Right cardiac atrium (tissue), 5 donors: ENCODE results near the gene ATP5F1B. TPM values are rescaled to one million over a fixed set of nuclear protein-coding genes. Genes with fewer than 3 reads are reported as not detected.
A peak's percentile ranks its signal among the peaks of the same experiment; 100 is the strongest.

Experiments
- ATAC-seq, 2 donors: fragments of 200-7000 bp; cut with Tn5 transposase; one replicate each; pipeline versions ENCODE4 v1.8.0 to v1.9.1; 2020; ENCODE audit warnings: moderate library complexity in 2 of 2, mild to moderate bottlenecking in 1 of 2
- DNase-seq, 3 donors: peaks; one replicate each; pipeline ENCODE4 v3.0.0-alpha.2; 2020
- H3K27ac ChIP-seq: one replicate; pipeline ENCODE4 v1.5.1; 2013; ENCODE audit warnings: mild to moderate bottlenecking, low read length, control low read depth, moderate library complexity
- H3K27me3 ChIP-seq: one replicate; pipeline ENCODE4 v1.6.1; 2013; ENCODE audit not compliant: control insufficient read depth, insufficient read depth
- H3K4me1 ChIP-seq: one replicate; pipeline ENCODE4 v1.6.1; 2013; ENCODE audit warnings: low read length; ENCODE audit not compliant: control insufficient read depth, insufficient read depth
- H3K4me3 ChIP-seq: one replicate; pipeline ENCODE4 v1.5.1; 2013; ENCODE audit warnings: low read length, control low read depth
- H3K9me3 ChIP-seq: one replicate; pipeline ENCODE4 v1.6.1; 2013; ENCODE audit warnings: low read length; ENCODE audit not compliant: control insufficient read depth
- WGBS: extraction: QIAGEN DNeasy Blood & Tissue Kit; methylation state at CpG from one replicate; pipeline ENCODE4 v1.1.7; 2013; 5-methylcytosine and 5-hydroxymethylcytosine counted together
- intact Hi-C, 4 donors: fragments of 100-400 bp; cut with DNase I; formaldehyde crosslinking; loops; one replicate each; pipeline versions ENCODE4 v1.11.0 to v1.14.0; 2022 to 2023
- polyA plus RNA-seq: library from polyadenylated mRNA; stranded (reverse); fragments of 200-250 nt; gene quantifications from one replicate; pipeline ENCODE4 v1.2.3, GENCODE V29; 2013
- total RNA-seq, 4 donors: library from RNA; stranded (reverse); fragmentation: NEBNext Ultra II Directional; extraction: Animal tissue kit (Norgen Biotek cat#: 25700); gene quantifications; one replicate each; pipeline ENCODE4 v1.2.1, GENCODE V29; 2021
- donor health status: healthy with polysubstance abuse.
- donor health status: DM: no; HTN: yes; CAD: no.
- donor health status: DM: no; HTN: no; CAD: no.
- donor health status: DM: no; HTN: yes; CAD: no; lungs with severe emphysema.
- donor health status: DM: yes; HTN: yes; CAD: no.

The ATP5F1B gene
- total and polyA plus RNA-seq, 5 donors, result 1,409 to 2,029 (median 1,698) TPM

- ATAC-seq (no peak), DNase-seq (no peak)
- Histone ChIP-seq H3K27ac (no peak overlapping the region), H3K4me3 (no peak overlapping the region), H3K27me3 (no peaks in the 10 kb centered on the region), H3K9me3 (no peaks in the 10 kb centered on the region), H3K4me1 (no peaks in the 10 kb centered on the region)
- intact Hi-C loops, result no loop called here
- WGBS, result over 99% methylated on average over 3 of the region's 3 CpGs
These were observed 41.4 kb downstream of the ATP5F1B start for GRCh38 chr12:56604355-56604754.

DNA sequence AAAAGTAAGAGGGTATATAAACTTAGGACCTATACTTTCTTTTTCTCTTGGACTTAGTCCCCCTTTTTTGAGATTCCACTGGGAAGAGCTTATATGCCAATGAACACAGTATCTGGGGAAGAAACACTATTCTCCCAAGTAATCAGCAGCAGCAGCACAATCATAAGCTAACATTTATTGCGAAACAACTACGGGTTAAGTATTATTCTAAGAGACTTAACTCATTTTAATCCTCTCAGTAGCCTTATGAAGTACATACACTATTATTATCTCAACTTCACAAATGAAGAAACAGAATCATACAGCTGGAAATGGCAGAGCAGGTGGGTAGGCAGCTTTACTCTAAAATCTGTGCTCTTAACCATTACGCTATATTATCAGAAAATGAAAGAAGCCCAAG is 43.5 kb downstream of the ATP5F1B start:
- ATAC-seq (no peak), DNase-seq (no peak)
- WGBS, result 72% methylated on average over 3 of the region's 3 CpGs
- H3K27ac ChIP-seq, result no peak overlapping the region
- no peaks in the 10 kb centered on the region for H3K27me3 ChIP-seq
- H3K4me3 ChIP-seq, result no peak overlapping the region
- intact Hi-C loops, result no loop called here
- no peaks in the 10 kb centered on the region for H3K9me3 ChIP-seq
- H3K4me1 ChIP-seq, result no peaks in the 10 kb centered on the region

GRCh38 chr12:56601503-56601902 is 44.3 kb downstream of the ATP5F1B start:
- Histone ChIP-seq H3K27ac (no peak overlapping the region), H3K9me3 (no peaks in the 10 kb centered on the region), H3K27me3 (no peaks in the 10 kb centered on the region), H3K4me1 (no peaks in the 10 kb centered on the region), H3K4me3 (no peak overlapping the region)
- intact Hi-C loops, result no loop called here
- WGBS, result 49% methylated on average over 3 of the region's 3 CpGs
- DNase-seq (peak; percentile 31 to 63 (median 60)), ATAC-seq (peak in 1 of 2 donors; percentile 58)

DNA sequence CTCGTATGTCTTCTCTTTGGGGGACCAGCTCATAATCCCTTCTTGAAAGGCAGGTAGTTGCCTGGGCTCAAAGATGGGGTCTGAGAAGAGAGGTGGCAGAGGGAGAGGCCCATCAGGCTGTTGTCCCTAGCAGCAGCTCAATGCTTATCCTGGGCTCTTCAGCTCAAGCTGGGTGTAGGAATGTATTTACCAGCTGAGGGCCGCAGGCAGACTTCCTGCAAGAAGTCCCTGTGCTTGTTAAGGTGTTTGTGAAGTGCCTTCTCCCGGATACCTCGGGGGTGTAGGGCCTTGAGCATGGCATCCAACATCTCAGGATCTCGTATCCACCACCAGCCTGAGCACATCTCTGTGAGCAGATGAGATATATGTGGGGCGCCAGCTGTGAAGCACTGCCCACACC is 45.0 kb downstream of the ATP5F1B start:
- H3K27ac ChIP-seq, result no peak overlapping the region
- H3K9me3 ChIP-seq, result no peaks in the 10 kb centered on the region
- H3K4me1 ChIP-seq, result no peaks in the 10 kb centered on the region
- intact Hi-C loops, result no loop called here
- ATAC-seq, result no peak
- no peaks in the 10 kb centered on the region for H3K27me3 ChIP-seq
- H3K4me3 ChIP-seq, result no peak overlapping the region
- 88% methylated on average over 6 of the region's 6 CpGs for WGBS
- DNase-seq, result no peak

GRCh38 chr12:56599797-56600196 is 46.0 kb downstream of the ATP5F1B start:
- H3K4me1 ChIP-seq, result no peaks in the 10 kb centered on the region
- DNase-seq, result no peak
- H3K4me3 ChIP-seq, result no peak overlapping the region
- WGBS, result 94% methylated on average over 10 of the region's 10 CpGs
- ATAC-seq, result no peak
- H3K27ac ChIP-seq, result no peak overlapping the region
- H3K9me3 ChIP-seq, result no peaks in the 10 kb centered on the region
- H3K27me3 ChIP-seq, result no peaks in the 10 kb centered on the region
- intact Hi-C loops, result loop anchor here in 1 of 4 donors (10.0 kb wide), 1 partner anchor 405 kb away; no protein-coding TSS in a partner anchor

DNA sequence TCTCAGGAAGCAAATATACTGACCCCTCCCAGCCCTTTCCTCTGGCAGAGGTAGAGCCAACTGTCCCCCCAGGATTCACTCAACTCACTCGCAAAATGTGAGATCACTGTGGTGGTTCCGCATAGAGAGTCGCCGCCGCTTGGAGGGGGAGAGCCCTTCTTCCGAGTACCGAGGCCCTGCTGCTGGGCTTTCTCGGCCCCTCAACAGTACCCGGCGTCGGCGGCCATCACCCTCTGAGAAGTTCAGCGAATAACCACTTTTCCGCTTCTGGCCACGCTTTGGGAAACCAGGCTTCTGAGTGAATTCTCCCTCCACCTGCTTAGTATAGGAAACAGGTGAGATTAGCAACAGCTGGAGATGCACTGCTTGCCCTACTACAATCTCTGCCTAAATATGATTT is 46.7 kb downstream of the ATP5F1B start:
- H3K27me3 ChIP-seq, result no peaks in the 10 kb centered on the region
- ATAC-seq (no peak), DNase-seq (no peak)
- no peak overlapping the region for H3K27ac ChIP-seq
- WGBS, result 92% methylated on average over 15 of the region's 15 CpGs
- H3K9me3 ChIP-seq, result no peaks in the 10 kb centered on the region
- no peaks in the 10 kb centered on the region for H3K4me1 ChIP-seq
- intact Hi-C loops, result loop anchor here in 1 of 4 donors (10.0 kb wide), 1 partner anchor 404 kb away; no protein-coding TSS in a partner anchor
- H3K4me3 ChIP-seq, result no peak overlapping the region

DNA sequence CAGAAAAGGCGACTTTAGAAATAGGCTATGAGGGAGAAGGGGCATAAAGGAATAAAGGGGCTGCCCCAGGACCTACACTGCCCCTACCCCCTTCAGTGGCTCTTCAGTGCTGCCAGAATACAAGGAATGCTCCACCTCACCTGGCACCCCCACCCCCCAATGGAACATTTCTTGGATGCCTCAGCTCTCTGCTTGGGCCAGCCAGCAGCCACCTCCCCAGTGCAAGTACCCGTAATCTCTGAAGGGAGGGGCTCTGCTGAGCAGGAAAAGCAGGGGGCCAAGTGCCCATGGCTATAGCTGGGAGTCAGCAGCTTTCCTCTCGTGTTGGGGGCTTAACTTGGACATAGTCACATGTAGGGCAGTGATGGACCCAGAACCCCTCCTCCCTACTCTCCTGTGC is 49.0 kb downstream of the ATP5F1B start:
- DNase-seq (no peak), ATAC-seq (peak; percentile 8 to 11)
- Histone ChIP-seq H3K27ac (no peak overlapping the region), H3K4me3 (no peak overlapping the region), H3K27me3 (no peaks in the 10 kb centered on the region), H3K4me1 (no peaks in the 10 kb centered on the region), H3K9me3 (no peaks in the 10 kb centered on the region)
- intact Hi-C loops, result loop anchor here in 1 of 4 donors (10.0 kb wide), 1 partner anchor 402 kb away; no protein-coding TSS in a partner anchor
- WGBS, result 46% methylated on average over 3 of the region's 3 CpGs

GRCh38 chr12:56593909-56594621 is 51.7 kb downstream of the ATP5F1B start:
- Histone ChIP-seq H3K27ac (peak overlapping the region; percentile 37), H3K9me3 (no peaks in the 10 kb centered on the region), H3K4me3 (no peak overlapping the region), H3K27me3 (no peaks in the 10 kb centered on the region), H3K4me1 (no peaks in the 10 kb centered on the region)
- intact Hi-C loops, result loop anchor here in 2 of 4 donors (5.0 to 10.0 kb wide), 2 partner anchors 82 to 399 kb away; no protein-coding TSS in a partner anchor
- 41% methylated on average over 8 of the region's 8 CpGs for WGBS
- peak; percentile 38 to 47 for ATAC-seq
- peak; percentile 37 to 70 (median 65) for DNase-seq

- intact Hi-C loops, result loop anchor here in 2 of 4 donors (5.0 to 10.0 kb wide), 2 partner anchors 80 to 397 kb away; no protein-coding TSS in a partner anchor
These were observed 53.8 kb downstream of the ATP5F1B start for GRCh38 chr12:56591961-56592360.

DNA sequence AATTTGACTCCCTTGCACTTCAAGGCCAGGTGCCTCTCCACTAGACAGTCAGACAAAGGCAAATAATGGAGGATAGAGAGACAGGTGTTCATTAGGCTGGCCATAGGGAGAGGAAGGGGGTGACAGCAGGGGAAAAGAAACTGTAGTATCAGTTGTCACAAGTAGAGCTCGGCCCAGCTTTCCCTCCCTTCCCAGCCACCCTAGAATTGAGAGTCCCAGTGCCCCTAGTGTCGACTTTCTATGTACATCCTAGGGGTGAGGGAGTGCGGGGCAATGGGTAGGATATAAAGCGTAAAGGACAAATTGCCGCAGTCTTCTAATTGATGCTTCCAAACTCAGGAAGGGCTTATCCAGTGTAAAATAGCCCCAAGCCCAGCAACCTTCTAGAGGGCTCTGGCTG is 54.7 kb downstream of the ATP5F1B start:
- Histone ChIP-seq H3K9me3 (no peaks in the 10 kb centered on the region), H3K4me1 (no peaks in the 10 kb centered on the region), H3K4me3 (no peak overlapping the region), H3K27me3 (no peaks in the 10 kb centered on the region), H3K27ac (no peak overlapping the region)
- intact Hi-C loops, result loop anchor here in 2 of 4 donors (5.0 to 10.0 kb wide), 2 partner anchors 79 to 396 kb away; no protein-coding TSS in a partner anchor
- ATAC-seq (no peak), DNase-seq (no peak)
- WGBS, result 77% methylated on average over 5 of the region's 5 CpGs

More at GRCh38 chr12:56591961-56592360, 53.8 kb downstream of the ATP5F1B start:
- ATAC-seq (no peak), DNase-seq (no peak)
- Histone ChIP-seq H3K27ac (no peak overlapping the region), H3K4me1 (no peaks in the 10 kb centered on the region), H3K4me3 (no peak overlapping the region), H3K9me3 (no peaks in the 10 kb centered on the region), H3K27me3 (no peaks in the 10 kb centered on the region)

GRCh38 chr12:56590237-56590830 is 55.5 kb downstream of the ATP5F1B start:
- H3K27ac ChIP-seq, result no peak overlapping the region
- no peaks in the 10 kb centered on the region for H3K4me1 ChIP-seq
- DNase-seq (no peak), ATAC-seq (no peak)
- 61% methylated on average over 3 of the region's 3 CpGs for WGBS
- intact Hi-C loops, result loop anchor here in 2 of 4 donors (5.0 to 10.0 kb wide), 2 partner anchors 78 to 396 kb away; no protein-coding TSS in a partner anchor
- no peak overlapping the region for H3K4me3 ChIP-seq
- H3K9me3 ChIP-seq, result no peaks in the 10 kb centered on the region
- no peaks in the 10 kb centered on the region for H3K27me3 ChIP-seq
